Calu3 (cell line): ENCODE results near the gene GNA15. TPM values are rescaled to one million over a fixed set of nuclear protein-coding genes. Genes with fewer than 3 reads are reported as not detected.

Experiments used
- BruUV-seq: library from RNA; stranded (reverse); fragments of 400-500 nt; replicated peaks from 2 replicates; lab custom pipeline; 2021; lab: Mats Ljungman, UMichigan
- CTCF ChIA-PET: fragments of 300-600 bp; sonication (Branson Sonifier 250); formaldehyde crosslinking; loops from one replicate; lab custom pipeline; 2022; ENCODE audit warnings: antibody characterized with exemption; lab: Charles Lee
- DNase-seq: peaks from one replicate; pipeline ENCODE4 v3.0.0; 2022
- H3K27ac Mint-ChIP-seq: one replicate; pipeline ENCODE4 v1.8.0; 2022; ENCODE audit warnings: mixed read lengths; ENCODE audit not compliant: unreplicated experiment
- H3K27me3 Mint-ChIP-seq: one replicate; pipeline ENCODE4 v1.8.0; 2022; ENCODE audit warnings: mixed read lengths; ENCODE audit not compliant: unreplicated experiment
- H3K36me3 Mint-ChIP-seq: one replicate; pipeline ENCODE4 v1.8.0; 2022; ENCODE audit warnings: mild to moderate bottlenecking, moderate library complexity, mixed read lengths; ENCODE audit not compliant: insufficient read depth, unreplicated experiment
- H3K4me1 Mint-ChIP-seq: one replicate; pipeline ENCODE4 v1.8.0; 2022; ENCODE audit warnings: mild to moderate bottlenecking, low read depth, mixed read lengths; ENCODE audit not compliant: unreplicated experiment
- H3K4me3 Mint-ChIP-seq: one replicate; pipeline ENCODE4 v1.8.0; 2022; ENCODE audit warnings: mild to moderate bottlenecking, low read depth, moderate library complexity, mixed read lengths; ENCODE audit not compliant: unreplicated experiment
- H3K9me3 Mint-ChIP-seq: one replicate; pipeline ENCODE4 v1.8.0; 2022; ENCODE audit warnings: low read depth, mixed read lengths; ENCODE audit not compliant: unreplicated experiment
- CTCF ChIP-seq: fragments of 200-600 bp; IDR thresholded peaks from one replicate; pipeline ENCODE4 v1.8.0; 2022; ENCODE audit warnings: antibody characterized with exemption; ENCODE audit not compliant: unreplicated experiment
- intact Hi-C: fragments of 100-400 bp; cut with micrococcal nuclease; formaldehyde crosslinking; loops from one replicate; pipeline ENCODE4 v1.10.0; 2022; ENCODE audit not compliant: unreplicated experiment
- total RNA-seq: library from RNA; stranded (reverse); gene quantifications from 2 replicates; pipeline ENCODE4 v1.2.3, GENCODE V29; 2022

GNA15 gene
- total RNA-seq, 1 experiment from 2014 or later = 6.5 TPM

GRCh38 chr19:3194106-3195087, 58.6 kb downstream of the GNA15 start:
- no peaks in the 10 kb centered on the region for H3K36me3 Mint-ChIP-seq
- BruUV-seq = no TSS peak
- no peak for DNase-seq
- no peaks in the 10 kb centered on the region for H3K9me3 Mint-ChIP-seq
- no peaks in the 10 kb centered on the region for H3K27me3 Mint-ChIP-seq
- H3K4me3 Mint-ChIP-seq = no peak overlapping the region
- no peaks in the 10 kb centered on the region for H3K4me1 Mint-ChIP-seq
- CTCF ChIA-PET = no interaction called here
- TF ChIP-seq CTCF = no peak
- H3K27ac Mint-ChIP-seq = no peak overlapping the region
- intact Hi-C loops = no loop called here

- Mint-ChIP-seq H3K9me3 (no peaks in the 10 kb centered on the region), H3K27me3 (no peaks in the 10 kb centered on the region), H3K4me3 (no peak overlapping the region), H3K27ac (no peak overlapping the region), H3K4me1 (no peaks in the 10 kb centered on the region), H3K36me3 (peaks cover 3% of the 10 kb centered on the region)
- BruUV-seq = no TSS peak
- CTCF ChIA-PET = no interaction called here
- no peak for DNase-seq
- TF ChIP-seq CTCF = no peak
- intact Hi-C loops = no loop called here
Observed at GRCh38 chr19:3196064-3196932, 60.5 kb downstream of the GNA15 start.

- no peaks in the 10 kb centered on the region for H3K4me1 Mint-ChIP-seq
- no TSS peak for BruUV-seq
- TF ChIP-seq CTCF = no peak
- intact Hi-C loops = no loop called here
- H3K4me3 Mint-ChIP-seq = no peak overlapping the region
- H3K9me3 Mint-ChIP-seq = no peaks in the 10 kb centered on the region
- CTCF ChIA-PET = no interaction called here
- H3K36me3 Mint-ChIP-seq = peaks cover 3% of the 10 kb centered on the region
- no peak for DNase-seq
- H3K27me3 Mint-ChIP-seq = no peaks in the 10 kb centered on the region
- no peak overlapping the region for H3K27ac Mint-ChIP-seq
Observed at GRCh38 chr19:3196933-3197205, 61.0 kb downstream of the GNA15 start.

- no TSS peak for BruUV-seq
- Mint-ChIP-seq H3K4me3 (no peak overlapping the region), H3K36me3 (peaks cover 3% of the 10 kb centered on the region), H3K9me3 (no peaks in the 10 kb centered on the region), H3K4me1 (no peaks in the 10 kb centered on the region), H3K27me3 (no peaks in the 10 kb centered on the region), H3K27ac (no peak overlapping the region)
- no peak for TF ChIP-seq CTCF
- DNase-seq = no peak
- CTCF ChIA-PET = no interaction called here
- intact Hi-C loops = no loop called here
Observed at GRCh38 chr19:3198901-3199700, 63.3 kb downstream of the GNA15 start.
